GM06990 (cell line): ENCODE results near the gene STK11.
A peak's percentile ranks its signal among the peaks of the same experiment; 100 is the strongest.

Experiments used
- DNase-seq: peaks from one replicate; pipeline ENCODE4 v3.0.0-alpha.2; 2011; ENCODE audit not compliant: insufficient read length; ENCODE audit errors: extremely low read depth
- H3K27me3 ChIP-seq: replicated peaks from 2 replicates; pipeline ENCODE4 v1.6.0; 2011; ENCODE audit warnings: low read length; ENCODE audit not compliant: control insufficient read depth, insufficient read depth
- H3K36me3 ChIP-seq: 2 replicates; pipeline ENCODE4 v1.5.1; 2011; ENCODE audit warnings: low read length; ENCODE audit not compliant: control insufficient read depth, insufficient read depth
- H3K4me3 ChIP-seq: replicated peaks from 2 replicates; pipeline ENCODE4 v1.5.1; 2011; ENCODE audit warnings: low read depth, mild to moderate bottlenecking, control low read depth, low read length
- CTCF ChIP-seq: IDR thresholded peaks from 2 replicates; pipeline ENCODE4 v1.5.1; 2011; ENCODE audit warnings: low read length, control low read depth, mild to moderate bottlenecking, inconsistent platforms; ENCODE audit not compliant: insufficient read depth, poor library complexity, severe bottlenecking

STK11 gene

GRCh38 chr19:1234051-1234954, 28.7 kb downstream of the STK11 start:
- Histone ChIP-seq H3K4me3 (no peak overlapping the region), H3K27me3 (no peaks in the 10 kb centered on the region), H3K36me3 (no peaks in the 10 kb centered on the region)
- no peak for DNase-seq
- TF ChIP-seq CTCF = no peak

DNA sequence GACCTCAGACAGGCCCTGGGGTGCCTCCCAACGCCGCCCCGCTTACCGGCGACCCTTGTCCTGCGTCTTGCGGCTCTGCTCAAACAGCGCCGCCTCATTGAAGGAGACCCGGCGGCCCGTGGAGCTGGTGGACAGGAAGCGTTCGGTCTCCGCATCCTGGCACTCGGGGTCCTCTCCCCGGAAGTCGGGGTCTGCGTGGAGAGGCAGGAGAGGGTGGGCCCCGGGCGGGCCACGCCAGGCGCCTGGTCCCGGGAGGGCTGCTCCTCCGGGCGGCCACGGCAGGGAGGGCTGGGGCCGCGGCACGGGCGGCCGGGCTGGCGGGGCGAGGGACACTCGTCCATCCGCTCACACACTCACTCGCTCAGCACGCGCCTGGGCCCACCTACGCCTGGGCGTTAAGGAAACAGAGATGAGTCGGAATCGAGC, 29.4 kb downstream of the STK11 start:
- Histone ChIP-seq H3K4me3 (no peak overlapping the region), H3K36me3 (no peaks in the 10 kb centered on the region), H3K27me3 (no peaks in the 10 kb centered on the region)
- no peak for TF ChIP-seq CTCF
- DNase-seq = no peak

- no peak for TF ChIP-seq CTCF
- no peak for DNase-seq
- H3K4me3 ChIP-seq = no peak overlapping the region
Measured at GRCh38 chr19:1235625-1236538, 30.3 kb downstream of the STK11 start.

DNA sequence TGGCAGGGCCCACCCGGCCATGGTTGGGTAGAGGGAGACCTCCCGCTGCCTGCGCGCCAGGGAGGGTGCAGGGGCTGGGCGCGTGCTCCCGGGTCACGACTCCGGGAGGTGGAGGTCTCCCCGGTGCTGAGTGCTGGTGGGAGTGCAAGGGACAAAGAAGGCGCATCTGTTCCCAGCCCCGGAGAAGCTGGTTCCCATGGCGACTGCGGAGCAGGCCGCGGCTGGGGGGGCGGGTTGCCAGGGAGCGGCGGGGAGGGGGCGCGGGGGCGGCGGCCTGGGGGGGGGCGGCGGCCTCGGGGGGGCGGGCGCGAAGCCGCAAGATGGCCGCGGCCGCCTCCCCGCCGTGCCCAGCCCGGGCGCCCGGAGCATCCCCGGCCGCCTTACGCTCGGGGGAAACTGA, 31.0 kb downstream of the STK11 start:
- Histone ChIP-seq H3K36me3 (no peaks in the 10 kb centered on the region), H3K4me3 (no peak overlapping the region), H3K27me3 (no peaks in the 10 kb centered on the region)
- no peak for DNase-seq
- TF ChIP-seq CTCF = no peak

More at GRCh38 chr19:1235625-1236538, 30.3 kb downstream of the STK11 start:
- Histone ChIP-seq H3K36me3 (no peaks in the 10 kb centered on the region), H3K27me3 (no peaks in the 10 kb centered on the region)

DNA sequence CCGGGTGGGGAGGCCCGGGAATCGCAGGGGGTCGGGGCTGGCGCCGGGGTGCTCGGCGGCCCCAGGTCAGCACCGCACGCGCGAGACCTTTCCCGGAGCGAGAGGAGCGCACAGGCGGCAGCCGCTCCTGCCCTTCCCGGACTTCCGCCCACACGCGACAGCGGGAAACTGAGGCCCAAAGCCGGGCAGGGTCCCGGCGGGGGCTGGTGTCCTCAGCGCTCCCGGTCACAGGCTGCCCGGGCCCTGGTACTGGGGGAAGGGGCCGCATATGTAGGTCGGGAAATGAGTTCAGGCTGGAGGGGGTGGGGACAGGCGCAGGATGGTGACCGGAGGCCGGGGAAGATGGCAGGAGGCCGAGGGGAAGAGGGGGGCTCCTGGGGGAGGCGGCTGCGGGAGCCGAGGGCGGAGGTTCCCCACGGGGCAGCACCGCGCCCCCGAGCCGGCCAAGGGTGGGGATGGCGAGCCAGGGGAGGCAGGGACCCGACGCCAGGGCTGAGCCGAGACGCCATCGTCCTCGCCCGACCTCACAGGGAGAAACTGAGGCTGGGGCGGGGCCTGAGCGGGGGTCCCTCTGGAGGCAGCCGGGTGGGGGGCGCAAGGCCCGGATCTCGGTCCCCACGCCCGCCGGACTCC, 31.6 kb downstream of the STK11 start:
- no peak for DNase-seq
- Histone ChIP-seq H3K4me3 (peak overlapping the region; percentile 53), H3K27me3 (no peaks in the 10 kb centered on the region), H3K36me3 (no peaks in the 10 kb centered on the region)
- no peak for TF ChIP-seq CTCF
